Uterus (tissue), 2 donors: ENCODE measurements around the gene NHS.

Experiments used
- CTCF ChIP-seq, 4 experiments: fragments of 200-600 bp in 2 of 4; fragments of 450-650 bp in 2 of 4; sonication (generic) in 2 of 4; IDR thresholded peaks; one replicate each; pipeline ENCODE4 v1.5.1; 2016 to 2019; ENCODE audit warnings: antibody characterized with exemption in 4 of 4, mild to moderate bottlenecking in 2 of 4, moderate library complexity in 1 of 4
- POLR2A ChIP-seq, 2 donors: fragments of 450-650 bp; IDR thresholded peaks; one replicate each; pipeline ENCODE4 v1.6.1; 2016; ENCODE audit warnings: antibody characterized with exemption in 2 of 2, mild to moderate bottlenecking in 1 of 2, moderate library complexity in 1 of 2

- TF ChIP-seq POLR2A (IDR thresholded peaks at IDR 0.05) (no peak), CTCF (IDR thresholded peaks at IDR 0.05) (no peak)
Measured at GRCh38 chrX:17472424-17472823, 97.4 kb downstream of the NHS start.
